SJSA1 (cell line): Measurements from ENCODE around the gene TTBK1. TPM values are rescaled to one million over a fixed set of nuclear protein-coding genes. Genes with fewer than 3 reads are reported as not detected.

Experiments
- DNase-seq, 2 experiments: peaks; one replicate each; pipeline ENCODE4 v3.0.0-alpha.2; 2015 to 2020; ENCODE audit warnings: low spot score in 2 of 2, low read depth in 1 of 2
- H3K27ac ChIP-seq: fragments of 250-450 bp; sonication (Bioruptor Pico); 2 replicates; pipeline ENCODE4 v1.5.1; 2020; ENCODE audit warnings: mild to moderate bottlenecking, moderate library complexity
- H3K27me3 ChIP-seq: fragments of 250-450 bp; sonication (Bioruptor Pico); replicated peaks from 2 replicates; pipeline ENCODE4 v1.5.1; 2020; ENCODE audit warnings: mild to moderate bottlenecking, moderate library complexity
- H3K36me3 ChIP-seq: fragments of 250-450 bp; sonication (Bioruptor Pico); 2 replicates; pipeline ENCODE4 v1.5.1; 2020; ENCODE audit warnings: mild to moderate bottlenecking
- H3K4me1 ChIP-seq: fragments of 250-450 bp; sonication (Bioruptor Pico); replicated peaks from 2 replicates; pipeline ENCODE4 v1.6.1; 2021; ENCODE audit warnings: mild to moderate bottlenecking
- H3K4me3 ChIP-seq: fragments of 250-450 bp; sonication (Bioruptor Pico); 2 replicates; pipeline ENCODE4 v1.5.1; 2020; ENCODE audit warnings: mild to moderate bottlenecking
- H3K9me3 ChIP-seq: fragments of 250-450 bp; sonication (Bioruptor Pico); replicated peaks from 2 replicates; pipeline ENCODE4 v1.5.1; 2020; ENCODE audit warnings: mild to moderate bottlenecking
- total RNA-seq: library from RNA; depleted of rRNA; stranded (reverse); fragments of >200 nt; shearing (Covaris generic); gene quantifications from 2 replicates; pipeline ENCODE4 v1.2.3, GENCODE V29; 2014

TTBK1 gene
- total RNA-seq, 1 experiment from 2014 or later, result not detected

DNA sequence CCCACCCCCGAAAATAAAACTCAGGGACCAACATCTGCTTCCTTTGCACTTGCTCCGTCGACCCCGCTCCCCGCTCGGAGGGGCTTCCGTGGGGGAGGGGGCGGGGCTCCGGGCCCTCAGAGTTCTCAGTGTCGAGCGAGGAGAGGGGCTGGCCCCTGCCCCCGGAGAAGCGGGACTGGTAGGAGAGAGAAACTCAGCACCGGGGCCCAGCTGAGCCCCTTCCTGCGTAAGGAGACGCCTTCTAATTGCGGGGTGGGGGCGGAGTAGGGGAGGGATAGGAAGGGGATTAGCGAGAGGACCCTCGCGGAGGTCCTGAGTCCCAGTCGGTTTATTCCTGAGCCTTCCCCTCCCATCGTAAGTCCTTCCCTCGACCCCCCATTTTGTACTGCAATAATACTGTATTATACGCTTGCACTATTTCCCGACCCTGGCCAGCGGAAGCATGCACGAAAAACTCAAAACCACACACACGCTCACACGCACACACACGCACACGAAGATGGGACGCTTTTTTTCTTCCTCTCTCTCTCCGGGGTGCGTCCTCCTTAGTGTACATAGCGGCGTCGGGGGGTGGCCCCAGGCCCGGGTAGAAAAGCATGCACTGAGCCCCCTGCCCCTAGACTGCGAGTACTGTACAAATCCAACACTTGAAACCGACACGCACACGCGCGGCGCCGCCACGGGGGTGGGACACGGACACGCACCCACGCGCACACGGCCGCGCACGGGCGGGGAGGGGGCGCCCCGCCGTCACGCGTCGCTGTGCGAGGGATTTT, 32.7 kb downstream of the TTBK1 start:
- H3K36me3 ChIP-seq, result no peaks in the 10 kb centered on the region
- no peaks in the 10 kb centered on the region for H3K9me3 ChIP-seq
- H3K27me3 ChIP-seq, result peaks cover 24% of the 10 kb centered on the region
- H3K27ac ChIP-seq, result no peak overlapping the region
- H3K4me3 ChIP-seq, result no peak overlapping the region
- H3K4me1 ChIP-seq, result peaks cover 16% of the 10 kb centered on the region
- no peak for DNase-seq

DNA sequence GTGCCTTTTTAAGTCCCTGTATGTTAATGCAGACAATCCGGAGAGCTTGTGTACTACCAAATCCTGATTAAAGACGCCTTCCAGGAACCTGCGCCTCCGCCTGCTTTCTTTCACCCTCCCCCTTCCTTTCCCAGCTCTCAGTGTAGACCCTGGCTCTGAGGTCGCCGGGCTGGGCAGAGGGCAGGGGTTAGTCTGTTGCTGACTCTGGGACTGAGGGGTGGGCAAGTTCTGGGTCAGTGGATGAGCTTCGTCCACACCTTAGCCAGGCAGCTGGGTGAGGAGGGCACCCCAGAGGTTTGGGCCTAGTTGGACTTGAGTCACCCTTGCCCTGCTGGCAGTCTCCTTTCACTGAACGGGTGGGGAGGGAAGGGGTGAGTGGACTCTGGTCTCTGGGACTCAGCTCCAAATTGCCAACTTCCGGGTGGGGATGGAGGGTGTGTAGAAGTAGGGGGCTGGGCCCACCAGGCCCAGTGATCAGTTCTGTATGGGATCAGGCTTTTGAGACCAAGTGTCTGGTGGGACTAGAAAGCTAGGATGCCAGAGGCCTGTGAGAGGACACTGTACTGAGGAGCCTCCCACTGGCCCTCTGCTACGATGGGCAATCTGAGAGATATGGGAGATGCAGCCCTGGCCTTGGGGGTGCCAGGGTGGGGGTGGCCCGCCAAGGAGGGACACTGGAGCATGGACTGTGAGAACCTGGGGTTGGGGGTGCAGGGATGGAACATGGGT, 33.5 kb downstream of the TTBK1 start:
- Histone ChIP-seq H3K27me3 (peaks cover 24% of the 10 kb centered on the region), H3K27ac (no peak overlapping the region), H3K36me3 (no peaks in the 10 kb centered on the region), H3K4me1 (peaks cover 16% of the 10 kb centered on the region), H3K9me3 (no peaks in the 10 kb centered on the region), H3K4me3 (no peak overlapping the region)
- no peak for DNase-seq

DNA sequence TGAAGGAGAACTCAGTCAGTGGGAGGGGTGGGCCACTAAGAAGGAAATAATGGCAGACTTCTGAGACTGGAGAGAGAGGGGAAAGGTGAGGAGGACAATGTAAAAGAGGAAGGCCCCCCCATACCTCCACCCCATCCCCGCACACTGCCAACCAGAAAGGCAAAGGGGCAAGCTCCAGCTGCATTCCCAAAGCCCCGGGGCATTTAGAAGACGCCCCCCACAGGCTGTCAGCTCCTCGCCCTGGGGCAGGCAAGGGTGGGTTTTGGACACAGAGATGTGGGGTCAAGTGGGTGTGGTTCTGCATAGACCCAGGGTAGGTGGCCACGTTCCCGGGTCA, 34.0 kb downstream of the TTBK1 start:
- Histone ChIP-seq H3K9me3 (no peaks in the 10 kb centered on the region), H3K27ac (no peak overlapping the region), H3K4me1 (peaks cover 16% of the 10 kb centered on the region), H3K4me3 (no peak overlapping the region), H3K27me3 (peaks cover 29% of the 10 kb centered on the region), H3K36me3 (no peaks in the 10 kb centered on the region)
- DNase-seq, result no peak

GRCh38 chr6:43277643-43278523, 34.6 kb downstream of the TTBK1 start:
- H3K4me3 ChIP-seq, result no peak overlapping the region
- peak in 1 of 2 experiments; percentile 38 for DNase-seq
- peaks cover 34% of the 10 kb centered on the region for H3K27me3 ChIP-seq
- H3K9me3 ChIP-seq, result no peaks in the 10 kb centered on the region
- H3K4me1 ChIP-seq, result peaks cover 16% of the 10 kb centered on the region
- H3K36me3 ChIP-seq, result no peaks in the 10 kb centered on the region
- H3K27ac ChIP-seq, result peak overlapping the region; percentile 55

DNA sequence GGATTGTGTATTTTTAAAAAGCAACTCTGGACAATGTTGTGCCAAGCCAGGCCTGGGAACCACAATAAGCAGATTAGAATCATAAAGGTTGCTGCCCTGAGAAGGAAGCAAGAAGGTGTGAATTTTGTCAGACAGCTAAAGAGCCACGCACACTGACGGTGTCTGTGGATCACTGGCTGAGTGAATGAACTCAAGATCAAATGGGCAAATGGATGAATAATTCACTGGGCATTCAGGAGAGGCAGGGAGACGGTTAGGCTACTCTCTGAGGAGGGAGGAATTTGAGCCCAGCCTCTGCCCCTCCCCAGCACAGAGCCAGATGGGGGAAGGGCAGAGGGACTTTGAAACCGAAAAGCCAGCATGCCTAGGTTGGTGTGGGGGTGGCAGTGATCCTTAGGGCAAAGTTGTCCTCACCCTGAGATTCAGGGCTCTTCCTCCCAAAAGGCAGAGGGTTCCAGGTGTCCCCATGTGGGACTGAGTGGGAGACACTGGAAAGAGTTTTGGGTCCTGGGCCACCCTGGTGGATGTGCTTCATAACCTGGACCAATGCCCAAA, 35.3 kb downstream of the TTBK1 start:
- Histone ChIP-seq H3K4me1 (peaks cover 16% of the 10 kb centered on the region), H3K27ac (peak overlapping the region; percentile 55), H3K27me3 (peaks cover 30% of the 10 kb centered on the region), H3K36me3 (no peaks in the 10 kb centered on the region), H3K4me3 (no peak overlapping the region), H3K9me3 (no peaks in the 10 kb centered on the region)
- DNase-seq, result peak in 1 of 2 experiments; percentile 48

GRCh38 chr6:43280234-43280633, 37.0 kb downstream of the TTBK1 start:
- H3K27ac ChIP-seq, result no peak overlapping the region
- no peak overlapping the region for H3K4me3 ChIP-seq
- no peaks in the 10 kb centered on the region for H3K36me3 ChIP-seq
- peaks cover 32% of the 10 kb centered on the region for H3K27me3 ChIP-seq
- peaks cover 16% of the 10 kb centered on the region for H3K4me1 ChIP-seq
- no peaks in the 10 kb centered on the region for H3K9me3 ChIP-seq
- DNase-seq, result no peak

DNA sequence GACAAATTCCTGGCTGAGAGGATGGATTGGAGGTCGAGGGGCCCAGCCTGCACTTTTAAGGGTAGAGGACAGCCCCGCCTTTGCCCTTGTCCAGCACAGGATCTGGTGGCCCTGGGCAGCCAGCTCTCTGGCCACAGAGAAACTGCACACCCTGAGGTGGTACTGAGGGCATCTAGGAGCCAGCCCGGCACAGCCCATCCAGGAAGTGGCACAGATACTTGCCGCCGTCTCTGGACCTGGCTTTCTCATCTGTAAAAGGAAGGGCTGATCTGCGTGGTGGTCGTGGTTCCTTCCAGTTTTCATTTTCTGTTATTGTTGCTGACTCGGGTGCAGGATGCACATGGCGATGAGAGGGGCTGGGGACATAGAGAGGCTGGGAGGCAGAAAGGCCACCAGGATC, 38.8 kb downstream of the TTBK1 start:
- Histone ChIP-seq H3K4me1 (peaks cover 16% of the 10 kb centered on the region), H3K27me3 (peaks cover 41% of the 10 kb centered on the region), H3K27ac (no peak overlapping the region), H3K36me3 (no peaks in the 10 kb centered on the region), H3K4me3 (no peak overlapping the region), H3K9me3 (no peaks in the 10 kb centered on the region)
- DNase-seq, result no peak

DNA sequence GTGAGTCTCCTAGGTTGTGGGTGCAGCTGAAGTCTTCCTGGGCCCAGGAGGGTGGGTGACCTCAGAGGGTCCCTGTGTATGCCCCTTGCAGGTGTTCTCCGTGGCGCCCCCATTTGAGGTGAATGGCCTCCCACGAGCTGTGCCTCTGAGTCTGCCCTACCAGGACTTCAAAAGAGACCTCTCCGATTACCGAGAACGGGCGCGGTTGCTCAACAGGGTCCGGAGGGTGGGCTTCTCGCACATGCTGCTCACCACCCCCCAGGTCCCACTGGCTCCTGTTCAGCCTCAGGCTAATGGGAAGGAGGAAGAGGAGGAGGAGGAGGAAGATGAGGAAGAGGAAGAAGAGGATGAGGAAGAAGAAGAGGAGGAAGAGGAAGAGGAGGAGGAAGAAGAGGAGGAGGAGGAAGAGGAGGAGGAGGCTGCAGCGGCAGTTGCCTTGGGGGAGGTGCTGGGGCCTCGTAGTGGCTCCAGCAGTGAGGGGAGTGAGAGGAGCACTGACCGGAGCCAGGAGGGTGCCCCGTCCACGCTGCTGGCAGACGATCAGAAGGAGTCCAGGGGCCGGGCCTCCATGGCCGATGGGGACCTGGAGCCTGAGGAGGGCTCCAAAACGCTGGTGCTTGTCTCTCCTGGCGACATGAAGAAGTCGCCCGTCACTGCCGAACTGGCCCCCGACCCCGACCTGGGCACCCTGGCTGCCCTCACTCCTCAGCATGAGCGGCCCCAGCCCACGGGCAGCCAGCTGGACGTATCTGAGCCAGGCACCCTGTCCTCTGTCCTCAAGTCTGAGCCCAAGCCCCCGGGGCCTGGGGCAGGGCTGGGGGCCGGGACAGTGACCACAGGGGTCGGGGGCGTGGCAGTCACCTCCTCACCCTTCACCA, 39.6 kb downstream of the TTBK1 start:
- peaks cover 41% of the 10 kb centered on the region for H3K27me3 ChIP-seq
- H3K9me3 ChIP-seq, result no peaks in the 10 kb centered on the region
- H3K4me3 ChIP-seq, result no peak overlapping the region
- no peak overlapping the region for H3K27ac ChIP-seq
- H3K4me1 ChIP-seq, result peaks cover 13% of the 10 kb centered on the region
- DNase-seq, result no peak
- H3K36me3 ChIP-seq, result no peaks in the 10 kb centered on the region

DNA sequence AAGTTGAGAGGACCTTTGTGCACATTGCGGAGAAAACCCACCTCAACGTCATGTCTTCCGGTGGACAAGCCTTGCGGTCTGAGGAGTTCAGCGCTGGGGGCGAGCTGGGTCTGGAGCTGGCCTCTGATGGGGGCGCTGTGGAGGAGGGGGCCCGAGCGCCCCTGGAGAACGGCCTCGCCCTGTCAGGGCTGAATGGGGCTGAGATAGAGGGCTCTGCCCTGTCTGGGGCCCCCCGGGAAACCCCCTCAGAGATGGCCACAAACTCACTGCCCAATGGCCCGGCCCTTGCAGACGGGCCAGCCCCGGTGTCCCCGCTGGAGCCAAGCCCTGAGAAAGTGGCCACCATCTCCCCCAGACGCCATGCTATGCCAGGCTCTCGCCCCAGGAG, 40.2 kb downstream of the TTBK1 start:
- H3K36me3 ChIP-seq, result no peaks in the 10 kb centered on the region
- no peak for DNase-seq
- H3K9me3 ChIP-seq, result no peaks in the 10 kb centered on the region
- H3K4me1 ChIP-seq, result peaks cover 6% of the 10 kb centered on the region
- no peak overlapping the region for H3K27ac ChIP-seq
- H3K4me3 ChIP-seq, result no peak overlapping the region
- peaks cover 41% of the 10 kb centered on the region for H3K27me3 ChIP-seq

- Histone ChIP-seq H3K9me3 (no peaks in the 10 kb centered on the region), H3K4me3 (no peak overlapping the region), H3K36me3 (no peaks in the 10 kb centered on the region), H3K4me1 (peaks cover 2% of the 10 kb centered on the region), H3K27ac (no peak overlapping the region), H3K27me3 (peaks cover 41% of the 10 kb centered on the region)
- no peak for DNase-seq
These were observed 40.6 kb downstream of the TTBK1 start for GRCh38 chr6:43283905-43284304.

- Histone ChIP-seq H3K4me1 (no peaks in the 10 kb centered on the region), H3K27ac (no peak overlapping the region), H3K9me3 (no peaks in the 10 kb centered on the region), H3K27me3 (peaks cover 41% of the 10 kb centered on the region), H3K36me3 (no peaks in the 10 kb centered on the region), H3K4me3 (no peak overlapping the region)
- DNase-seq, result no peak
These were observed 41.9 kb downstream of the TTBK1 start for GRCh38 chr6:43284991-43285781.

GRCh38 chr6:43285832-43286231, 42.6 kb downstream of the TTBK1 start:
- H3K27ac ChIP-seq, result no peak overlapping the region
- H3K36me3 ChIP-seq, result no peaks in the 10 kb centered on the region
- peaks cover 39% of the 10 kb centered on the region for H3K27me3 ChIP-seq
- H3K4me3 ChIP-seq, result no peak overlapping the region
- H3K9me3 ChIP-seq, result no peaks in the 10 kb centered on the region
- H3K4me1 ChIP-seq, result no peaks in the 10 kb centered on the region
- no peak for DNase-seq
